Measurements from ENCODE around the gene CCDC87.

DNA sequence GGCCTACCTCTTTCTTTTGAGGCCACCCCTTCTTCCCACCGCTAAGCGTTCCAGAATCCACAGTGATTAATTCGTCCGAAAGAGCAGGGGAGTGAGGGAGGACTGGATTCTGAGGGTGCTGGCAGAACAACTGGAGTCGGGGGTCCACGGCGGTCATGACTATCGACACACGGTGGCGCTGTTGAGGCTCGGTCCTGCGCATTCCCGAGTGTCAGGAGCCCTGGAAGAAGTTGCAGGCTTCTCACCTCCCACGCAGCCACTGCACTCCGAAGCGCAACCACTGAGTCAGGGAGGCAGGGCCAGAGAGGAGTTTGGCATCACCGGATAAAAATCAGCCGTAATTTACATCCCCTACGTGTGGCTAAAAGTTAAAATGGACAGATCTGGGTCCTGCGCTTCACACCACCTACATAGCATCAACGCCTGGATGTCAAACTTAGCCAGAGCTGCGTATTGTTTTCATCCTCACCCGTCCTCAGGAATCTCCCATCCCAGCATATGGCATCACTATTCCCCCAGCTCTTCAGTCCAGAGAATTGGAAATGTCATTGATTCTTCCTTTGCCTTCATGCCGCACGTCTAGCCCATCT lies 13.8 kb downstream of the CCDC87 start:
- TF ChIP-seq, protein P1, sequence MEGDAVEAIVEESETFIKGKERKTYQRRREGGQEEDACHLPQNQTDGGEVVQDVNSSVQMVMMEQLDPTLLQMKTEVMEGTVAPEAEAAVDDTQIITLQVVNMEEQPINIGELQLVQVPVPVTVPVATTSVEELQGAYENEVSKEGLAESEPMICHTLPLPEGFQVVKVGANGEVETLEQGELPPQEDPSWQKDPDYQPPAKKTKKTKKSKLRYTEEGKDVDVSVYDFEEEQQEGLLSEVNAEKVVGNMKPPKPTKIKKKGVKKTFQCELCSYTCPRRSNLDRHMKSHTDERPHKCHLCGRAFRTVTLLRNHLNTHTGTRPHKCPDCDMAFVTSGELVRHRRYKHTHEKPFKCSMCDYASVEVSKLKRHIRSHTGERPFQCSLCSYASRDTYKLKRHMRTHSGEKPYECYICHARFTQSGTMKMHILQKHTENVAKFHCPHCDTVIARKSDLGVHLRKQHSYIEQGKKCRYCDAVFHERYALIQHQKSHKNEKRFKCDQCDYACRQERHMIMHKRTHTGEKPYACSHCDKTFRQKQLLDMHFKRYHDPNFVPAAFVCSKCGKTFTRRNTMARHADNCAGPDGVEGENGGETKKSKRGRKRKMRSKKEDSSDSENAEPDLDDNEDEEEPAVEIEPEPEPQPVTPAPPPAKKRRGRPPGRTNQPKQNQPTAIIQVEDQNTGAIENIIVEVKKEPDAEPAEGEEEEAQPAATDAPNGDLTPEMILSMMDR (IDR thresholded peaks at IDR 0.05; ENCODE audit: poor library complexity), result peak; percentile 71
- TF ChIP-seq EZH2phosphoT487 (IDR thresholded peaks at IDR 0.05; ENCODE audit: low read depth, severe bottlenecking, unreplicated experiment), result no peak
- TF ChIP-seq EZH2 (IDR thresholded peaks at IDR 0.05; ENCODE audit: borderline replicate concordance), result no peak

All from hepatocyte (in vitro differentiated cells).